Glutamatergic neuron (in vitro differentiated cells): ENCODE measurements around the gene ADGRD1. TPM values are rescaled to one million over a fixed set of nuclear protein-coding genes. Genes with fewer than 3 reads are reported as not detected.

Experiments
- DNase-seq: peaks from one replicate; pipeline ENCODE4 v3.0.0; 2022
- H3K27ac Mint-ChIP-seq: one replicate; pipeline ENCODE4 v1.8.0; 2020; ENCODE audit warnings: mild to moderate bottlenecking, mixed read lengths, inconsistent platforms; ENCODE audit not compliant: unreplicated experiment
- H3K27me3 Mint-ChIP-seq: one replicate; pipeline ENCODE4 v1.8.0; 2020; ENCODE audit warnings: mild to moderate bottlenecking, moderate library complexity, mixed read lengths, inconsistent platforms; ENCODE audit not compliant: unreplicated experiment
- H3K36me3 Mint-ChIP-seq: one replicate; pipeline ENCODE4 v1.8.0; 2020; ENCODE audit warnings: mild to moderate bottlenecking, mixed read lengths, inconsistent platforms; ENCODE audit not compliant: unreplicated experiment
- H3K4me1 Mint-ChIP-seq: one replicate; pipeline ENCODE4 v1.8.0; 2020; ENCODE audit warnings: mild to moderate bottlenecking, low read depth, mixed read lengths, inconsistent platforms; ENCODE audit not compliant: unreplicated experiment
- H3K4me3 Mint-ChIP-seq: one replicate; pipeline ENCODE4 v1.8.0; 2020; ENCODE audit warnings: mild to moderate bottlenecking, mixed read lengths, inconsistent platforms; ENCODE audit not compliant: unreplicated experiment
- H3K9me3 Mint-ChIP-seq: one replicate; pipeline ENCODE4 v1.8.0; 2020; ENCODE audit warnings: mild to moderate bottlenecking, moderate library complexity, mixed read lengths, inconsistent platforms; ENCODE audit not compliant: unreplicated experiment
- CTCF ChIP-seq: fragments of 200-600 bp; sonication (generic); IDR thresholded peaks from one replicate; pipeline ENCODE4 v1.5.0; 2021; ENCODE audit not compliant: partially characterized antibody, unreplicated experiment
- total RNA-seq: library from RNA; stranded (reverse); fragmentation: NEBNext Ultra II Directional; extraction: Animal tissue kit (Norgen Biotek cat#: 25700); gene quantifications from one replicate; pipeline ENCODE4 v1.2.1, GENCODE V29; 2021; ENCODE audit not compliant: unreplicated experiment

ADGRD1 gene
- total RNA-seq, 1 donor from 2014 or later, result 0.96 TPM

GRCh38 chr12:131011165-131012079 is 57.7 kb downstream of the ADGRD1 start:
- Mint-ChIP-seq H3K4me3 (no peak overlapping the region), H3K27me3 (peaks cover 17% of the 10 kb centered on the region), H3K36me3 (no peaks in the 10 kb centered on the region), H3K4me1 (peaks cover 33% of the 10 kb centered on the region), H3K27ac (no peak overlapping the region), H3K9me3 (peaks cover 12% of the 10 kb centered on the region)
- no peak for DNase-seq
- no peak for TF ChIP-seq CTCF

GRCh38 chr12:131012279-131013069 is 58.8 kb downstream of the ADGRD1 start:
- Mint-ChIP-seq H3K4me1 (peaks cover 28% of the 10 kb centered on the region), H3K27me3 (peaks cover 23% of the 10 kb centered on the region), H3K4me3 (no peak overlapping the region), H3K36me3 (no peaks in the 10 kb centered on the region), H3K9me3 (peaks cover 14% of the 10 kb centered on the region), H3K27ac (no peak overlapping the region)
- no peak for TF ChIP-seq CTCF
- no peak for DNase-seq

GRCh38 chr12:131013118-131013517 is 59.4 kb downstream of the ADGRD1 start:
- no peak overlapping the region for H3K4me3 Mint-ChIP-seq
- DNase-seq, result no peak
- peaks cover 26% of the 10 kb centered on the region for H3K27me3 Mint-ChIP-seq
- peaks cover 15% of the 10 kb centered on the region for H3K9me3 Mint-ChIP-seq
- no peak overlapping the region for H3K27ac Mint-ChIP-seq
- peaks cover 22% of the 10 kb centered on the region for H3K4me1 Mint-ChIP-seq
- no peak for TF ChIP-seq CTCF
- no peaks in the 10 kb centered on the region for H3K36me3 Mint-ChIP-seq

GRCh38 chr12:131014343-131014742 is 60.6 kb downstream of the ADGRD1 start:
- Mint-ChIP-seq H3K36me3 (no peaks in the 10 kb centered on the region), H3K27me3 (peaks cover 26% of the 10 kb centered on the region), H3K9me3 (peaks cover 15% of the 10 kb centered on the region), H3K4me3 (no peak overlapping the region), H3K27ac (no peak overlapping the region), H3K4me1 (peaks cover 16% of the 10 kb centered on the region)
- TF ChIP-seq CTCF, result no peak
- no peak for DNase-seq
